NCI-H774 (cell line): Measurements from ENCODE around the gene ALG5.

Experiments
- DNase-seq: peaks from one replicate; lab custom pipeline; 2025; lab: John Stamatoyannopoulos, UW

Gene ALG5

GRCh38 chr13:36999054-36999714 is at the start of gene ALG5:
Gene ALG5, minus strand, starts transcription at chr13:36999340. Its CDS starts 40 bp downstream, at chr13:36999300.
- DNase-seq, result peak; percentile 80

GRCh38 chr13:37047846-37048245 is 48.7 kb upstream of the ALG5 start:
- DNase-seq, result no peak

GRCh38 chr13:37047032-37047431 is 47.9 kb upstream of the ALG5 start:
- no peak for DNase-seq

GRCh38 chr13:37046062-37046461 is 46.9 kb upstream of the ALG5 start:
- no peak for DNase-seq

GRCh38 chr13:37040789-37041188 is 41.6 kb upstream of the ALG5 start:
- no peak for DNase-seq

GRCh38 chr13:37039896-37040295 is 40.8 kb upstream of the ALG5 start:
- DNase-seq, result no peak

GRCh38 chr13:37037241-37037640 is 38.1 kb upstream of the ALG5 start:
- DNase-seq, result no peak

- no peak for DNase-seq
Measured at GRCh38 chr13:37029617-37030016, 30.5 kb upstream of the ALG5 start.

- no peak for DNase-seq
Measured at GRCh38 chr13:37027639-37028038, 28.5 kb upstream of the ALG5 start.

GRCh38 chr13:37026771-37027170 is 27.6 kb upstream of the ALG5 start:
- DNase-seq, result no peak

GRCh38 chr13:37023871-37024270 is 24.7 kb upstream of the ALG5 start:
- DNase-seq, result no peak

GRCh38 chr13:37014609-37015008 is 15.5 kb upstream of the ALG5 start:
- DNase-seq, result no peak

GRCh38 chr13:37011788-37012187 is 12.6 kb upstream of the ALG5 start:
- no peak for DNase-seq

- DNase-seq, result no peak
Measured at GRCh38 chr13:37011002-37011401, 11.9 kb upstream of the ALG5 start.

GRCh38 chr13:37010424-37010823 is 11.3 kb upstream of the ALG5 start:
- DNase-seq, result no peak

GRCh38 chr13:37009692-37010091 is 10.6 kb upstream of the ALG5 start:
- DNase-seq, result no peak

- DNase-seq, result no peak
Measured at GRCh38 chr13:37001921-37002250, 2.7 kb upstream of the ALG5 start.

GRCh38 chr13:36998624-36999041 is 507 bp downstream of the ALG5 start:
- DNase-seq, result no peak

- DNase-seq, result no peak
Measured at GRCh38 chr13:36997716-36998427, 1.3 kb downstream of the ALG5 start.

GRCh38 chr13:36992362-36992761 is 6.8 kb downstream of the ALG5 start:
- no peak for DNase-seq

- no peak for DNase-seq
Measured at GRCh38 chr13:36986462-36987240, 12.5 kb downstream of the ALG5 start.

GRCh38 chr13:36981156-36981743 is 17.9 kb downstream of the ALG5 start:
- peak; percentile 4 for DNase-seq
